Measurements from ENCODE around the gene S1PR1. TPM values are rescaled to one million over a fixed set of nuclear protein-coding genes. Genes with fewer than 3 reads are reported as not detected.

S1PR1 gene
- total RNA-seq, 1 experiment from 2014 or later, result 0.24 TPM

DNA sequence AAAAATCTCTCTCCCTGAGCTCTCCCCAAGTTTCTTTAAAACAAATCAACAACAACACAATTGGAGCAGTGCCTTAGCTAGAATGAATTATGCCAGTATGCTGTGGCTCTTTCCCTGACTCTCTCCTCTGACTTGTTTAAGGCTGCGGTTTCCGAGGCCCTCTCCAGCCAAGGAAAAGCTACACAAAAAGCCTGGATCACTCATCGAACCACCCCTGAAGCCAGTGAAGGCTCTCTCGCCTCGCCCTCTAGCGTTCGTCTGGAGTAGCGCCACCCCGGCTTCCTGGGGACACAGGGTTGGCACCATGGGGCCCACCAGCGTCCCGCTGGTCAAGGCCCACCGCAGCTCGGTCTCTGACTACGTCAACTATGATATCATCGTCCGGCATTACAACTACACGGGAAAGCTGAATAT, 1.9 kb downstream of the S1PR1 start:
- H3K4me1 ChIP-seq (ENCODE audit: insufficient read depth, low read length), result peaks cover 2% of the 10 kb centered on the region; the same call in 1 of the 2 replicates
- no peak overlapping the region for H3K18ac ChIP-seq (ENCODE audit: insufficient read length, low read depth, low read length)
- H3K79me2 ChIP-seq (ENCODE audit: insufficient read depth, low read length), result no peaks in the 10 kb centered on the region
- 0 out of 7 replicates have a peak overlapping the region, but pooled peaks of 1 of the 3 experiments have one; percentile 56 for H3K27ac Mint-ChIP-seq
- H4K91ac ChIP-seq (ENCODE audit: insufficient read length, low read depth, low read length), result no peak overlapping the region
- no peak overlapping the region for H2AFZ ChIP-seq (ENCODE audit: low read length)
- WGBS (ENCODE audit: extremely low coverage, insufficient read length, low lambda C conversion rate), result no CpG with 5 or more reads among the region's 17 CpGs
- H3K23ac ChIP-seq (ENCODE audit: insufficient read length, low read depth, low read length), result no peak overlapping the region
- no peak overlapping the region for H3K14ac ChIP-seq (ENCODE audit: insufficient read depth, low read length)
- peaks cover 27% of the 10 kb centered on the region for H3K23me2 ChIP-seq (ENCODE audit: insufficient read length, low read depth, low read length, poor library complexity, severe bottlenecking)
- H3K4ac ChIP-seq (ENCODE audit: low read depth, low read length), result no peak overlapping the region
- no peak overlapping the region for H3K9ac ChIP-seq (ENCODE audit: extremely low read depth, insufficient read length, low read length)
- no peak overlapping the region for H2BK15ac ChIP-seq (ENCODE audit: low read depth, low read length)
- H3K27ac ChIP-seq (ENCODE audit: insufficient read length, low read depth, low read length), result no peak overlapping the region
- no peak overlapping the region for H2BK20ac ChIP-seq (ENCODE audit: low read depth, low read length, poor library complexity, severe bottlenecking)
- no peak overlapping the region for H3K56ac ChIP-seq (ENCODE audit: insufficient read length, low read depth, low read length)
- no peak overlapping the region for H2BK120ac ChIP-seq (ENCODE audit: low read depth, low read length, poor library complexity, severe bottlenecking)
- H3K36me3 Mint-ChIP-seq (ENCODE audit: insufficient read depth in 1 of 3, low read depth in 3 of 3), result peaks cover 0 to 11% (median 5%) of the 10 kb centered on the region in 3 experiments; a peak in 5 of 7 replicates
- no peak overlapping the region for H4K5ac ChIP-seq (ENCODE audit: insufficient read length, low read depth, low read length)
- H3K4me3 Mint-ChIP-seq, result peak overlapping the region; percentile 12 to 69; a peak in 4 of 5 replicates
- H3K27me3 ChIP-seq (ENCODE audit: insufficient read depth, low read length), result peaks cover 14% of the 10 kb centered on the region; the same call in 1 of the 2 replicates
- H3K27me3 Mint-ChIP-seq (ENCODE audit: low read depth), result peaks cover 58% of the 10 kb centered on the region
- no peak overlapping the region for H2AK5ac ChIP-seq (ENCODE audit: insufficient read length, low read length)
- TF ChIP-seq CTCF (conservative IDR thresholded peaks at IDR 0.05), result peak; percentile 89
- H3K79me1 ChIP-seq (ENCODE audit: insufficient read depth, low read depth, low read length, poor library complexity, severe bottlenecking), result no peaks in the 10 kb centered on the region
- H3K9me3 Mint-ChIP-seq, result no peaks in the 10 kb centered on the region
- no peak overlapping the region for H3T11ph ChIP-seq (ENCODE audit: low read length)
- H4K8ac ChIP-seq (replicated peaks; ENCODE audit: insufficient read length, low read depth, low read length), result no peak overlapping the region
- no peaks in the 10 kb centered on the region for H3K9me3 ChIP-seq (ENCODE audit: control insufficient read depth, low read depth, low read length)
- H4K20me1 ChIP-seq (ENCODE audit: control insufficient read depth, insufficient read depth, insufficient read length), result no peaks in the 10 kb centered on the region
- peaks cover 24 to 29% of the 10 kb centered on the region in 2 experiments for H3K4me1 Mint-ChIP-seq
- peak; percentile 88 for DNase-seq
- no peak overlapping the region for H2BK12ac ChIP-seq (ENCODE audit: insufficient read length, low read depth, low read length)
- H3K4me2 ChIP-seq (ENCODE audit: insufficient read depth, insufficient read length, low read length), result peak overlapping the region; percentile 67
- H2BK5ac ChIP-seq (ENCODE audit: insufficient read length, low read length), result no peak overlapping the region

All from H9 (cell line).